MM.1S (cell line): ENCODE measurements around the gene OR6C70.
A peak's percentile ranks its signal among the peaks of the same experiment; 100 is the strongest.

Source experiments
- EZH2phosphoT487 ChIP-seq: fragments of 300-600 bp; sonication (generic); IDR thresholded peaks from 2 replicates; pipeline ENCODE4 v1.6.1; 2018; ENCODE audit warnings: antibody characterized with exemption, low read length
- TF ChIP-seq, protein P1 (sequence below): fragments of 300-600 bp; sonication (generic); IDR thresholded peaks from 2 replicates; pipeline ENCODE4 v1.5.1; 2016; ENCODE audit warnings: antibody characterized with exemption, low read length, mixed read lengths

DNA sequence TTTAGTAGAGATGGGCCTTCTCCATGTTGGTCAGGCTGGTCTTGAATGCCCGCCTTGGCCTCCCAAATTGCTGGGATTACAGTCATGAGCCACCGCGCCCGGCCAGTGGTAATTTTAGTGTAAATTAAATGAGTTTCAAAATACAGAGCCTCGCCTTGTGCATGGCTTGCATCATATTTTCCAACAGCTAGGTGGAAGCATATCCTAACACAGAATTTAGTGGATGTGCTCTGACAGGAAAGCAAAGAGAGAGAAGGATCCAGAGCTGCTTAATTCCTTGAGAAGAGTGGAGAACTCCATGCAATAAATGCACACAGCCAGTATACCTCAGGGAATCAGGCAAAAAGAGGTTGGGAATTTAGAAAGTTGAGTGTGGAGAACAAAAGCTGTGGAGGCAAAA, 23.6 kb downstream of the OR6C70 start:
- TF ChIP-seq, protein P1, sequence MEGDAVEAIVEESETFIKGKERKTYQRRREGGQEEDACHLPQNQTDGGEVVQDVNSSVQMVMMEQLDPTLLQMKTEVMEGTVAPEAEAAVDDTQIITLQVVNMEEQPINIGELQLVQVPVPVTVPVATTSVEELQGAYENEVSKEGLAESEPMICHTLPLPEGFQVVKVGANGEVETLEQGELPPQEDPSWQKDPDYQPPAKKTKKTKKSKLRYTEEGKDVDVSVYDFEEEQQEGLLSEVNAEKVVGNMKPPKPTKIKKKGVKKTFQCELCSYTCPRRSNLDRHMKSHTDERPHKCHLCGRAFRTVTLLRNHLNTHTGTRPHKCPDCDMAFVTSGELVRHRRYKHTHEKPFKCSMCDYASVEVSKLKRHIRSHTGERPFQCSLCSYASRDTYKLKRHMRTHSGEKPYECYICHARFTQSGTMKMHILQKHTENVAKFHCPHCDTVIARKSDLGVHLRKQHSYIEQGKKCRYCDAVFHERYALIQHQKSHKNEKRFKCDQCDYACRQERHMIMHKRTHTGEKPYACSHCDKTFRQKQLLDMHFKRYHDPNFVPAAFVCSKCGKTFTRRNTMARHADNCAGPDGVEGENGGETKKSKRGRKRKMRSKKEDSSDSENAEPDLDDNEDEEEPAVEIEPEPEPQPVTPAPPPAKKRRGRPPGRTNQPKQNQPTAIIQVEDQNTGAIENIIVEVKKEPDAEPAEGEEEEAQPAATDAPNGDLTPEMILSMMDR = peak; percentile 15; the same call in 1 of the 2 replicates
- no peak for TF ChIP-seq EZH2phosphoT487
